ENCODE data around the gene POLR2C. TPM values are rescaled to one million over a fixed set of nuclear protein-coding genes. Genes with fewer than 3 reads are reported as not detected.
"Not testable (repeated sequence)": the region's sequence is repeated elsewhere in the genome, so short reads cannot be mapped to it uniquely, and the experiment has no call there.

Gene POLR2C
- total RNA-seq, 2 donors from 2014 or later, result 76.1 to 82.6 TPM

DNA sequence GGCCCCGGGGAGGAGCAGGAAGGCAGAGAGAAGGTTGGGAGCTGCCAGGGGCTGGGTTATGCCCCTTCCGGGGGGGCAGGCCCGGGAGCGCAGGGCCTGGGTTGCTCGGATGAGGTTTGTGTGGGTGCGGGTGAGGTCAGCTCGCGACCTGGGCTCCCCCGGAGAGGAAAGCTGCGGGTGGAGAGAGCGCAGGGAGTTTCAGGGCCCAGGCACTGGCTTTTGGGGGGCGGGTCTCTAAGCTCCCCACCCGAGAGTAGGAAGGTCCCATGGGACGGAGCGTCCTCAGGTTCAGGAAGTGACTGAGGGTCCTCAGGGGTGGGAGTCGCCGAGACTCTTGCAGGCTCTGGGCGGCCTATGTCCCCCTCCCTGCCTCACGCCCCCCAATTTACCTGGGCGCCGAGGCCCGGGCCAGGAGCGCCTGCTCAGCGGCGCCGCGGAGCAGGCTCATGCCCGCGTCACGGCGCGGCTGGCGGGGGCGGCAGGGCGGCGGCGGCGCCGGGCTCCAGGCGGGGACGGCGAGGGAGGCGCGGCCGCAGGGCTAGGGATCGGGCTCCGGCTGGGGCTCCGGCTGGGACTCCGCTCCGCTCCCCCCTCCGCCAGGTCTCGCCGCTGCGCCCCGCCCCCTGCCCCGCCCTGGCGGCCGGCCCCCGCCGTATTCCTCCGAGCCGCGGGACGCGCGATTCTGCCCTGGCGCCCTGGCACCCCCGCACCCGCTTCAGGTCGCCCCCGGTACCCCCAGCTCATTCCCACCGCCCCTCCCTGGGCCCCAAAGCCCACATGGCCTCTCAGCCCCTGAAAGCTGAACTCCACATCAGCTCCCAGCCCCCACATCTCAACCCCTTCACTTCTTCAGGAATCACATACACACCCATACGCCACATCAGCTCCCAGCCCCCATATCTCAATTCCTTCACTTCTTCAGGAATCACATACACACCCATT is 23.7 kb downstream of the POLR2C start, which contains the start of gene DOK4:
Gene DOK4 (minus strand): TSS at position 578 of the 942 bp plus-strand sequence. CDS start 6,986 bp downstream, outside the sequence.
- H3K36me3 Mint-ChIP-seq (ENCODE audit: low read depth), result no peaks in the 10 kb centered on the region
- H3K4me1 Mint-ChIP-seq, result peaks cover 11% of the 10 kb centered on the region

DNA sequence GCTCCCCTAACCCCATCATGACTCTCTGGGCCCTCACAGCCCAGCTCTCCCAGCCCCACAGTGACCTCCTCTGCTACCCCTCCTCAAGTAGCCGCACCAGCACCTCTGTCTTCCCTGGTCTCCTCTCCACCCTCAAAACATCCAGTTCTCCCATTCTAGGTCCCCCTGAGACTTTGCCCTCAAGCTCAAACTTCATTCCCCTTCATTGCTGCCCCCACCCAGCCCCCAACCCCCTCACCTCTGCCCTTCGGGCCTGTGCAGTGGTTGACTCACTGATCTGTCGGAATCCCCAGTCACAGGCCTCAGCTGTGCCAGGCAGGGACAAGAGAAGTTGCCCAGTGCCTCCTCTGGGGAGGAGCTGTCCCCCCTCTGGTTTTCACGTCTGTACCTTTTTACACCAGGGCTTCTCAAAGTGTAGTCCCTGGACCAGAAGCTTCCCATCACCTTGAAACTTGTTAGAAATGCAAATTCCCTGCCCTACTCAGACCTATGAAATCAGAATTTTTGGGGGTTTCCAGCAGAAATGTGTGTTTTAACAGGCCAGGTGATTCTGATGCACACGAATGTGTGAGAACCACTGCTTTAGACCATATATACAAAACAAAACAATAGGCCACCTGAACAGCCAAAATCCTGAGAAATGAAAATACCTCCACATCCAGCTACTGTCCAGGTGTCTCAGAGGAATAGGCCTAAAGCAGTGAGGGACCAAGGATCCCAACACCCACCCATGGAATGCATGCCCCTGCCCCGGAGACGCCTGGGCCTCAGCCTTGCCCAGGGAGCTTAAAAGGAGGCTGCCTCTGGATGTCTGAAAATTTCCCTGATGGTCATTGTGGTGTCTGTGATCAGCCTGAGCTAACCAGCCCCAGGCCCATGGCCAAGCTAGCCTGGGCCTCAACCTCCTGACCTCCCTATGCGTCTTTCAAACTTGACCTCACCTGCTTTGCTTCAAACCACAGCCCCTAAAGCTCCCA is 24.7 kb downstream of the POLR2C start:
- H3K27me3 Mint-ChIP-seq, result peaks cover 4% of the 10 kb centered on the region
- H3K9me3 ChIP-seq (ENCODE audit: control insufficient read depth, low read length, poor library complexity, severe bottlenecking), result no peaks in the 10 kb centered on the region
- peaks cover 2% of the 10 kb centered on the region for H3K36me3 Mint-ChIP-seq (ENCODE audit: low read depth)
- no peak for ATAC-seq
- H3K4me1 Mint-ChIP-seq, result peaks cover 11% of the 10 kb centered on the region
- H3K4me3 Mint-ChIP-seq, result peak overlapping the region; percentile 89
- no peak for DNase-seq
- no peak overlapping the region for H3K27ac Mint-ChIP-seq

More for the DNA sequence above, 23.7 kb downstream of the POLR2C start, which contains the start of gene DOK4:
- DNase-seq (peak; percentile 72 to 81 (median 76)), ATAC-seq (peak; percentile 96)
- no peaks in the 10 kb centered on the region for H3K9me3 ChIP-seq (ENCODE audit: control insufficient read depth, low read length, poor library complexity, severe bottlenecking)
- Mint-ChIP-seq H3K27ac (no peak within 1 kb of the TSS), H3K4me3 (peak within 1 kb of the TSS; percentile 91), H3K27me3 (no peaks in the 10 kb centered on the region)

DNA sequence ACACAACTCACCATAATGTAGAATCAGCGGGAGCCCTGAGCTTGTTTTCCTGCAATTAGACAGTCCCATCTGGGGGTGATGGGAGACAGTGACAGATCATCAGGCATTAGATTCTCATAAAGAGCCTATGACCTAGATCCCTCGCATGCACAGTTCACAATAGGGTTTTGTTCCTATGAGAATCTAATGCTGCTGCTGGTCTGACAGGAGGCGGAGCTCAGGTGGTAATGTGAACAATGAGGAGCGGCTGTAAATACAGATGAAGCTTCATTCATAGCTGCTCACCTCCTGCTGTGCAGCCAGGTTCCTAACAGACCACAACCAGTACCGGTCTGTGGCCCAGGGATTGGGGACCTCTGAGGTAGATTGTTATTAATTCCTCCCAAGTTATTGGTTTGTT is 26.8 kb downstream of the POLR2C start:
- Mint-ChIP-seq H3K36me3 (ENCODE audit: low read depth) (peaks cover 2% of the 10 kb centered on the region), H3K27ac (no peak overlapping the region), H3K4me1 (peaks cover 11% of the 10 kb centered on the region), H3K4me3 (no peak overlapping the region), H3K27me3 (peaks cover 11% of the 10 kb centered on the region)
- ATAC-seq (no peak), DNase-seq (no peak)
- H3K9me3 ChIP-seq (ENCODE audit: control insufficient read depth, low read length, poor library complexity, severe bottlenecking), result no peaks in the 10 kb centered on the region

DNA sequence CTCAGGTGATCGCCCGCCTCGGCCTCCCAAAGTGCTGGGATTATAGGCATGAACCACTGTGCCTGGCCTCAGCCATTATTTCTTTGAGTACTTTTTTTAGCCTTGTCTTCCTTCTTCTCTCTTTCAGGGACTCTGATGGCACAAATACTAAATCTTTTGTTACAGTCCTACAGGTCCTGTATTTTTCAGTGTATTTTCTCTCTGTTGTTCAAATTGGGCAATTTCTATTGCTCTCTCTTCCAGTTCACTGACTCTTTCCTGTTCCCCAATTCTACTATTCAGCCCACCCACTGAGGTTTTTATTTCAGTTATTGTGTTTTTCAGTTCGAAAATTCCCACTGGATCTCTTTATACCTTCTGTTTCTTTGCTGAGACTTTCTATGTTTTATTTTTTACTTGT is 31.3 kb downstream of the POLR2C start:
- H3K27me3 Mint-ChIP-seq, result peaks cover 15% of the 10 kb centered on the region
- peaks cover 2% of the 10 kb centered on the region for H3K36me3 Mint-ChIP-seq (ENCODE audit: low read depth)
- H3K4me1 Mint-ChIP-seq, result no peaks in the 10 kb centered on the region
- no peaks in the 10 kb centered on the region for H3K9me3 ChIP-seq (ENCODE audit: control insufficient read depth, low read length, poor library complexity, severe bottlenecking)
- ATAC-seq (no peak), DNase-seq (no peak)
- H3K27ac Mint-ChIP-seq, result no peak overlapping the region
- no peak overlapping the region for H3K4me3 Mint-ChIP-seq

DNA sequence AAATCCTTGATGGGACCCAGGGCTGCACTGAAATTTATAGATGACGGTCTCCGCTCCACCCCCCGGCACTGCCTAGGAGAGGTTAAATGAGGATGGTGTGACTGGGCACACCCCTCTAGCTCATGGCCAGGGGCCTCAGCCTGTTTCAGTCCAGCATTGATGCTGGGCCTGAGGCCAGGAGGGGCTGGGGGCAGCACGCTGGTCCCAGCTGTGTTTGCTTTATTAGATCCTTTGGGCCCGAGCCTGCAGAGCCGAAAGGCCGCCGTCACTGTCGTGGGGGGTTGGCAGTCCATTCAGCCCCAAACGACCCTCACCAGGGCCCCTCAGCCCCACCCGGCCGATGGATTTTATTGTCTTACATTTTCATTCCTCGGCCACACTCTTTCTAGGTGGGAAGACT is 34.6 kb downstream of the POLR2C start:
- peaks cover 15% of the 10 kb centered on the region for H3K27me3 Mint-ChIP-seq
- no peak overlapping the region for H3K27ac Mint-ChIP-seq
- DNase-seq (no peak), ATAC-seq (no peak)
- H3K36me3 Mint-ChIP-seq (ENCODE audit: low read depth), result no peaks in the 10 kb centered on the region
- H3K4me1 Mint-ChIP-seq, result peaks cover 6% of the 10 kb centered on the region
- no peak overlapping the region for H3K4me3 Mint-ChIP-seq
- no peaks in the 10 kb centered on the region for H3K9me3 ChIP-seq (ENCODE audit: control insufficient read depth, low read length, poor library complexity, severe bottlenecking)

DNA sequence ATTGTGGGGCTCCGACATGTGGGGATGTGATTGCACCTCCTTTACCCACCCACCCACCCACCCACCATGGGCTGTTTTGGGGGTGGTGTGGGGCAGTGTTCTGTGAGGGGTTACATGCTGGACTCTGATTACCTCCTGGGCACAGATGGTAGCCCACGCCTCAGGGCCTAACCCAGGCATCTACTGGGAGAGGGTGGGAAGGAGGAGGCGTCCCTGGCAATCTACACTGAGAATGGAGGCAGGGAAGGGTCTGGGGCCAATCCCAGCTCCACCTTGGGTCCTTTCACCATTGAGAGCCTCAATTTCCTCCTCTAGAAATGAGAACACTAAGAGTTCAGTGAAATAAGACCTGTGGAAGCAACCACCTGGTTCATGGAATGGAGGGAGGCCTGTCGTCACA is 35.6 kb downstream of the POLR2C start:
- Mint-ChIP-seq H3K36me3 (ENCODE audit: low read depth) (no peaks in the 10 kb centered on the region), H3K27me3 (peaks cover 15% of the 10 kb centered on the region), H3K4me1 (peaks cover 6% of the 10 kb centered on the region), H3K27ac (no peak overlapping the region), H3K4me3 (no peak overlapping the region)
- no peaks in the 10 kb centered on the region for H3K9me3 ChIP-seq (ENCODE audit: control insufficient read depth, low read length, poor library complexity, severe bottlenecking)
- DNase-seq, result no peak
- no peak for ATAC-seq

DNA sequence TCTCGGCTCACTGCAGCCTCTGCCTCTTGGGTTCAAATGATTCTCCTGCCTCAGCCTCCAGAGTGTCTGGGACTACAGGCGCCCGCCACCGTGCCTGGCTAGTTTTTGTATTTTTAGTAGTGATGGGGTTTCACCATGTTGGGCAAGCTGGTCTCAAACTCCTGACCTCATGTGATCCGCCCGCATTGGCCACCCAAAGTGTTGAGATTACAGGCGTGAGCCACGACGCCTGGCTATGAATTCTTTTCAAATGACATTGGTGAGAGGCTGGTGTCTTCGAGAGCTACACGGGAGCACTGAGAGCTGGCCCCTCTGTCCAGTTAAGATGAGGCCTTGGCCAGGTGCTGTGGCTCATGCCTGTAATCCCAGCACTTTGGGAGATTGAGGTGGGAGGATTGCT is 37.5 kb downstream of the POLR2C start:
- not testable (repeated sequence) for H3K4me3 Mint-ChIP-seq; H3K4me1 Mint-ChIP-seq; H3K36me3 Mint-ChIP-seq (ENCODE audit: low read depth); ATAC-seq; H3K27me3 Mint-ChIP-seq; H3K9me3 ChIP-seq (ENCODE audit: control insufficient read depth, low read length, poor library complexity, severe bottlenecking); H3K27ac Mint-ChIP-seq; DNase-seq

DNA sequence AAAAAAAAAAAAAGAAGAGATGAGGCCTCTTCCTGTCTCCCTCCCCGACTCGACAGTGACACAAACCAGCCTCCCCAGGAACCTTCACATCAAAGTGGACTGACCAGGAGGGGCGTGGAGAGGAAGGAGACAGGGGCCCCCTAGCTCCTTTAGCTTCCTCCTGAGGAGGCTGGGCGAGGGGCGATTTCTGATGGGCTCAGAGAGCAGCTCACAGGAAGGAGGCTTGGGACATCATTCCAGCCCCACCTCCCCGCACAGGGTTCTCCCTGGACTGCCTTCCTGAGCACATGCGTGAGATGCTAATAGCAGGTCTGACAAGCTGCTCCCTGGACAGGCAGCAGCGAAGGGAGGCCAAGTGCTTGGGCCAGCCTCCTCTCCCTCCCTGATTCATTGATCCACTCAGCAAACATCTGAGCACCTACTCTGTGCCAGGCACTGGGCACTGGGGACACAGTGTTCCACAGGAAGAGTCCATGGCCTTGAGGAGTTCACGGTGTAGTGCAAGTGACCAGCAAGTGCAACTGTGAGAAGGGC is 38.2 kb downstream of the POLR2C start:
- ATAC-seq, result no peak
- DNase-seq, result no peak
- H3K9me3 ChIP-seq (ENCODE audit: control insufficient read depth, low read length, poor library complexity, severe bottlenecking), result no peaks in the 10 kb centered on the region
- Mint-ChIP-seq H3K4me3 (no peak overlapping the region), H3K27me3 (peaks cover 6% of the 10 kb centered on the region), H3K4me1 (peaks cover 6% of the 10 kb centered on the region), H3K27ac (no peak overlapping the region), H3K36me3 (ENCODE audit: low read depth) (no peaks in the 10 kb centered on the region)

DNA sequence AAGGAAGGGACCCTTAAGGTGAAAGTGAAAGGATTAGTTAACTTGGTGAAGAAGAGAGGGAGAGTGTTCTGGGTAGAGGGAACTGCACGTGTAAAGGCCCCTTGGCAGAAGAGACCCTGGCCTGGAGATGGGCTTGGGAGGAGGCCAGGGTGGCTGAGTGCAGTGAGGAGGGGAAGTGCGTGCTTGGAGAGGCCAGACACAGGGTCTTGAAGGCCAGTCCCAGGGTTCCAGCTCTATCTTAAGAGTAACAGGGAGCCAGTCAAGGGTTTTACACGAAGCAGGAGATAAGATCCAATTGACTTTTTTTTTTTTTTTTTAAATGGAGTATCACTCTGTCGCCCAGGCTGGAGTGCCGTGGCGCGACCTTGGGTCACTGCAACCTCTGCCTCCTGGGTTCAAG is 39.0 kb downstream of the POLR2C start:
- Mint-ChIP-seq H3K4me3 (no peak overlapping the region), H3K27me3 (peaks cover 6% of the 10 kb centered on the region), H3K27ac (no peak overlapping the region)

DNA sequence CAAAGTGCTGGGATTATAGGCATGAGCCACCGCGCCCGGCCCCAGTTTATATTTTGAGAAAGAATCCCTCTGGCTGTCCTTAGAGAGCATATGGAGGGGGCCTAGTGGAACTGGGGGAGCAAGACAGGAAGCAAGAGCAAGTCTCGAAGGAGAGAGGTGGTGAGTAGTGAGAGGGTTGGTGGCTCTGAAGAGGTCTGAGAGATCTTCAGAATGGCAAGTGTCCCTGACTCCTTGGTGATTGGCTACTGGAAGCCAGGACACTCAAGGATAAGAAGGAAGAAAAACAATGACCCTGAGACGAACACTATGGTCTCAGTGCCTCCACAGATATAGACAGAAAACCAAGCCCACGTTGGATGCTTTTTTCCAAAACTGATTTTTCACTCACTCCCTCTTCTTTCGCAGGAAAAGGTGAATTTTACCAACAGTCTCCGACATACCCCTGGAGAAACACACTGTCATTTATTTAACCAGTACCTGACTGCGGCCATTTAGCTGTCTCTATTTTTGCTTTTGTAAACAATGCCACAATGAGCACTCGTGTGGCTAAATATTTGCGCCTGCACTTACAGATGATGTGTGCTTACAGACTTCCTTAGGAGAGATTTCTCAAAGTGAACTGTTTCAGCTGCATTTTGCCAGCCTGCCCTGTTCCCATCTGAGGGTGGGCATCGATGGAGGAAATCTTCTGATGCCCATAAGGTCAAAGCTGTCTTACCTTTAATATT is 39.7 kb downstream of the POLR2C start:
- Mint-ChIP-seq H3K4me1 (peaks cover 6% of the 10 kb centered on the region), H3K4me3 (no peak overlapping the region), H3K27me3 (peaks cover 6% of the 10 kb centered on the region), H3K27ac (no peak overlapping the region), H3K36me3 (ENCODE audit: low read depth) (no peaks in the 10 kb centered on the region)
- no peaks in the 10 kb centered on the region for H3K9me3 ChIP-seq (ENCODE audit: control insufficient read depth, low read length, poor library complexity, severe bottlenecking)
- no peak for DNase-seq
- ATAC-seq, result no peak

More for the DNA sequence above, 39.0 kb downstream of the POLR2C start:
- no peaks in the 10 kb centered on the region for H3K9me3 ChIP-seq (ENCODE audit: control insufficient read depth, low read length, poor library complexity, severe bottlenecking)
- Mint-ChIP-seq H3K4me1 (peaks cover 6% of the 10 kb centered on the region), H3K36me3 (ENCODE audit: low read depth) (no peaks in the 10 kb centered on the region)
- no peak for ATAC-seq
- no peak for DNase-seq

DNA sequence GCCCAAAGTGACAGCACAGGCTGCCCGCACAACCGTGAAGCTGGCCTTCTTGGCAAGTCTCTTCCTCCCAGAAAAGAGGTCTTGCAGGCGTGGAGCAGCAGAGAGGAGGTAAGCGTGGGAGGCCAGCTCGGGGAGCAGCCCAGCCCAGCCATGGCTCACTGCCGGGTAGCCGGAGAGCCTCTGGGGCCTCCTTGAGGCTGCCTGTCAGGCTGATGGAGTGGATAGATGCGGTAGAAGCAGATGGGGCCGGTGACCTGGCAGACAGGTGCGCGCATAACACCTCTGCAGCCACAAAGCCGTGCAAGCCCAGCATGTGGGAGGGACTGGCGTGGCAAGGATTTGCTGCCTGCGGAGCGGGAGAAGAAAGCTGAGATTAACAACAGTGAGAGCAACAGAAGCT is 40.9 kb downstream of the POLR2C start:
- ATAC-seq (no peak), DNase-seq (no peak)
- H3K27me3 Mint-ChIP-seq, result peaks cover 6% of the 10 kb centered on the region
- H3K36me3 Mint-ChIP-seq (ENCODE audit: low read depth), result no peaks in the 10 kb centered on the region
- peaks cover 6% of the 10 kb centered on the region for H3K4me1 Mint-ChIP-seq
- H3K4me3 Mint-ChIP-seq, result no peak overlapping the region
- peak overlapping the region; percentile 47 for H3K27ac Mint-ChIP-seq
- H3K9me3 ChIP-seq (ENCODE audit: control insufficient read depth, low read length, poor library complexity, severe bottlenecking), result no peaks in the 10 kb centered on the region

DNA sequence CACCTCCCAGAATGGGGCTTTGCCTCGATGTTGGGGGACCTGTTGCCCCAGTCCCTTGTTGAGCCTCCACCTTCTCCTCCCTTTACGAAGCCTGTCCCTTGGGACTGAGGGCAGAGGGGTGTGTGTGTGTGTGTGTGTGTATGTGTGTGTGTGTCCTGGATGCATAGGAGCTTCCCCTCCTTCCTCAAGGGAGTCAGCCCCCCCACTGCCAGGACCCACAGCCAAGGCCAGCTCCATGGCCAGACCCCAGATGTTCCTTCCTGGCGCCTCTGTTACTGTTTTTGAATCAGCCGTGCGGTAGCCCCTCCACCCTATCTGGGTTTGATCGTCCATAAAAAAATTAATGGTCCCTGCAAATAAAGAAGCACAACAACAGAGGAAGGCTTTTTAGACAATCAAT is 41.5 kb downstream of the POLR2C start:
- ATAC-seq (no peak), DNase-seq (no peak)
- Mint-ChIP-seq H3K27ac (no peak overlapping the region), H3K27me3 (peaks cover 2% of the 10 kb centered on the region), H3K4me3 (no peak overlapping the region), H3K4me1 (peaks cover 6% of the 10 kb centered on the region), H3K36me3 (ENCODE audit: low read depth) (no peaks in the 10 kb centered on the region)
- no peaks in the 10 kb centered on the region for H3K9me3 ChIP-seq (ENCODE audit: control insufficient read depth, low read length, poor library complexity, severe bottlenecking)
